ENCODE results near the gene WWOX.

The WWOX gene

DNA sequence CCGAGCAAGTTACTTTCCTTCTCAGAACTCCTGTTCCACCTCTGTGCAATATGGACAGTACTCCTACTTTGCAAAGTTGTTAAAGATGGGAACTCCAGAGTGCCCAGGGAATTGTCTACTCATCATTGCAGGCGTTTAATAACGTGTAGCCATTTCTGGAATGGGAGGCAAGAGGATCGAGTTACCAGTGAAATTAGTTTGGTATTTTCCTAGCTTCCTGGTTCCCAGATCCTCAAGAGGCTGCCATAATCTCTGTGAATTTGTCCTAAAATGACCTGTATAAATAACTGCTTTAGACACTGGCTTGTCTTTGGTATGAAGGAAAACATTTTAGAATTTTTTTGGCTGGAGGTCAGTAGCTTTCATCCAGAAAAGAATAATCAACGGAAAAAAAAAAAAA lies 27.7 kb downstream of the WWOX start:
- Histone ChIP-seq H3K9me3 (no peaks in the 10 kb centered on the region), H3K4me3 (no peak overlapping the region), H3K27me3 (no peaks in the 10 kb centered on the region), H3K27ac (no peak overlapping the region), H3K4me1 (peaks cover 0 to 32% (median 13%) of the 10 kb centered on the region in 4 donors), H3K36me3 (no peaks in the 10 kb centered on the region)
- DNase-seq = no peak
- intact Hi-C loops (cut with DNase I; ENCODE audit: low total_unique reads) = loop anchor here (10.0 kb wide), 1 partner anchor 1478 kb away; the partner anchor contains the start of gene MAF
- TF ChIP-seq, protein P1, sequence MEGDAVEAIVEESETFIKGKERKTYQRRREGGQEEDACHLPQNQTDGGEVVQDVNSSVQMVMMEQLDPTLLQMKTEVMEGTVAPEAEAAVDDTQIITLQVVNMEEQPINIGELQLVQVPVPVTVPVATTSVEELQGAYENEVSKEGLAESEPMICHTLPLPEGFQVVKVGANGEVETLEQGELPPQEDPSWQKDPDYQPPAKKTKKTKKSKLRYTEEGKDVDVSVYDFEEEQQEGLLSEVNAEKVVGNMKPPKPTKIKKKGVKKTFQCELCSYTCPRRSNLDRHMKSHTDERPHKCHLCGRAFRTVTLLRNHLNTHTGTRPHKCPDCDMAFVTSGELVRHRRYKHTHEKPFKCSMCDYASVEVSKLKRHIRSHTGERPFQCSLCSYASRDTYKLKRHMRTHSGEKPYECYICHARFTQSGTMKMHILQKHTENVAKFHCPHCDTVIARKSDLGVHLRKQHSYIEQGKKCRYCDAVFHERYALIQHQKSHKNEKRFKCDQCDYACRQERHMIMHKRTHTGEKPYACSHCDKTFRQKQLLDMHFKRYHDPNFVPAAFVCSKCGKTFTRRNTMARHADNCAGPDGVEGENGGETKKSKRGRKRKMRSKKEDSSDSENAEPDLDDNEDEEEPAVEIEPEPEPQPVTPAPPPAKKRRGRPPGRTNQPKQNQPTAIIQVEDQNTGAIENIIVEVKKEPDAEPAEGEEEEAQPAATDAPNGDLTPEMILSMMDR (IDR thresholded peaks at IDR 0.05) = no peak

- intact Hi-C loops (cut with DNase I; ENCODE audit: low total_unique reads) = loop anchor here (2.0 to 10.0 kb wide), 2 partner anchors 110 to 1476 kb away; partner anchors contain the start of gene MAF
- H3K27ac ChIP-seq = no peak overlapping the region
- no peak for DNase-seq
Observed at GRCh38 chr16:78128913-78129312, 29.5 kb downstream of the WWOX start.

GRCh38 chr16:78129349-78129748 lies 29.9 kb downstream of the WWOX start:
- Histone ChIP-seq H3K27me3 (no peaks in the 10 kb centered on the region), H3K4me3 (no peak overlapping the region), H3K27ac (no peak overlapping the region), H3K4me1 (peaks cover 0 to 28% (median 13%) of the 10 kb centered on the region in 4 donors), H3K36me3 (no peaks in the 10 kb centered on the region), H3K9me3 (no peaks in the 10 kb centered on the region)
- DNase-seq = no peak
- TF ChIP-seq, protein P1 (IDR thresholded peaks at IDR 0.05) = no peak
- intact Hi-C loops (cut with DNase I; ENCODE audit: low total_unique reads) = loop anchor here (2.0 to 10.0 kb wide), 2 partner anchors 109 to 1475 kb away; partner anchors contain the start of gene MAF

More at GRCh38 chr16:78128913-78129312, 29.5 kb downstream of the WWOX start:
- H3K4me1 ChIP-seq = peaks cover 0 to 28% (median 13%) of the 10 kb centered on the region in 4 donors
- H3K4me3 ChIP-seq = no peak overlapping the region
- TF ChIP-seq, protein P1 (IDR thresholded peaks at IDR 0.05) = no peak
- no peaks in the 10 kb centered on the region for H3K9me3 ChIP-seq
- no peaks in the 10 kb centered on the region for H3K27me3 ChIP-seq
- no peaks in the 10 kb centered on the region for H3K36me3 ChIP-seq

- no peaks in the 10 kb centered on the region for H3K36me3 ChIP-seq
- peaks cover 0 to 28% (median 13%) of the 10 kb centered on the region in 4 donors for H3K4me1 ChIP-seq
- no peaks in the 10 kb centered on the region for H3K27me3 ChIP-seq
- intact Hi-C loops (cut with DNase I; ENCODE audit: low total_unique reads) = no loop called here
- no peak overlapping the region for H3K27ac ChIP-seq
- no peak for DNase-seq
- H3K9me3 ChIP-seq = no peaks in the 10 kb centered on the region
- TF ChIP-seq, protein P1 (IDR thresholded peaks at IDR 0.05) = no peak
- no peak overlapping the region for H3K4me3 ChIP-seq
Observed at GRCh38 chr16:78130083-78130608, 30.7 kb downstream of the WWOX start.

GRCh38 chr16:78130950-78131349 lies 31.5 kb downstream of the WWOX start:
- Histone ChIP-seq H3K27me3 (no peaks in the 10 kb centered on the region), H3K4me3 (no peak overlapping the region), H3K4me1 (peaks cover 0 to 28% (median 13%) of the 10 kb centered on the region in 4 donors), H3K9me3 (no peaks in the 10 kb centered on the region), H3K36me3 (no peaks in the 10 kb centered on the region), H3K27ac (no peak overlapping the region)
- intact Hi-C loops (cut with DNase I; ENCODE audit: low total_unique reads) = no loop called here
- no peak for DNase-seq
- TF ChIP-seq, protein P1 (IDR thresholded peaks at IDR 0.05) = no peak

Data from tibial artery (tissue), 4 donors.